Ramos (cell line): Measurements from ENCODE around the gene ATXN7L1.

Experiments
- in situ Hi-C: fragments of 300-500 bp; cut with MboI; formaldehyde crosslinking; loops from one replicate; pipeline ENCODE4 v1.14.3; 2022; ENCODE audit warnings: low sequenced_read_pairs; ENCODE audit not compliant: unreplicated experiment

ATXN7L1 gene

GRCh38 chr7:105567821-105568220 lies 308.6 kb downstream of the ATXN7L1 start:
- in situ Hi-C loops = no loop called here

DNA sequence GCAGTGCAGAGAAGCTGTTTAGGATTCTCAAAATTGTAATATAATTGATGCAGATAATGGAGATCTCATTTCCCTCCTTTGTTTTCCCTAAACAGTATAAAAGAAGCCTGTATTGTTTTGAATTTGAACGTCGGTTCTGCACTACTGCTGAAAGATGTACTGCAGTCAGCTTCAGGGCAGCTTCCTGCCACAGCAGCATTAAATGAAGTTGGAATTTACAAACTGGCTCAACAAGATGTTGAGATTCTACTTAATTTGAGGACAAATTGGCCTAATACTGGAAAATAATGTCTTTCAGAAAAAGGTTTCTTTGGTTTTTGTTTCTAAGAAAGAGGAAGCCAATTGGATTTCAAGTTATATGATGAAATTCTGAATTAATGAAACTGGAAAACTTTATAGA lies 309.4 kb downstream of the ATXN7L1 start:
- in situ Hi-C loops = no loop called here

- in situ Hi-C loops = no loop called here
These were observed 311.2 kb downstream of the ATXN7L1 start for GRCh38 chr7:105565190-105565589.

DNA sequence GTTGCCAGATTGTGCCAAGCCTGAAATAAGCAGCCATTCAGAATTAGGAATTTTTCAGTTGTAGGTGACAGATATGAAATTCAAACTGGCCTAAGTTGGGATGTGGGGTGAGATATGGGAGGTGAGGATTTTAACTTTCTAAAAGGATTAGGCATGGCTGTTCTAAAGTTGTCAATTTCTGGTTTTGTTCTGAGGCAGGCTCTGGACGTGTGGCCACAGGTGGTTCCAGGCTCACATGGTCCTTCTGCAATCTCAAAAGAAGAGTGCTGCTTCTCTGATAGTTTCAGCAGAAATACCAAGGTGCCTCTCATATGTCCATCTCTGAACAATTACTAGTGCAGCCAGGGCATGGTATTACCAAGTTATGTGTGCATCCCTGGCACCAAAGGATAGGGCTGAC lies 316.5 kb downstream of the ATXN7L1 start:
- in situ Hi-C loops = no loop called here
